HCT116 (cell line): ENCODE data around the gene THADA.

Source experiments
- EZH2 ChIP-seq: fragments of 200-600 bp; sonication (generic); IDR thresholded peaks from 2 replicates; pipeline ENCODE4 v1.6.1; 2017; ENCODE audit warnings: antibody characterized with exemption, mixed run types
- POLR2A ChIP-seq: IDR thresholded peaks from 2 replicates; pipeline ENCODE4 v1.7.0; 2011; ENCODE audit warnings: borderline replicate concordance; ENCODE audit not compliant: insufficient read depth, insufficient read length; ENCODE audit errors: extremely low read depth
- POLR2AphosphoS5 ChIP-seq: IDR thresholded peaks from 2 replicates; pipeline ENCODE4 v1.6.1; 2011; ENCODE audit warnings: mild to moderate bottlenecking, low read depth, low read length, moderate library complexity
- RAD21 ChIP-seq: IDR thresholded peaks from 2 replicates; pipeline ENCODE4 v1.6.1; 2012; ENCODE audit warnings: low read depth, mild to moderate bottlenecking
- YY1 ChIP-seq: IDR thresholded peaks from 2 replicates; pipeline ENCODE4 v1.6.1; 2011; ENCODE audit warnings: low read length, low read depth, moderate library complexity, mild to moderate bottlenecking; ENCODE audit not compliant: insufficient replicate concordance; ENCODE audit errors: extremely low read depth
- TF ChIP-seq, protein P1 (sequence below), 3 experiments: fragments of 200-600 bp in 1 of 3; sonication (generic) in 1 of 3; IDR thresholded peaks in 2 of 3; conservative IDR thresholded peaks in 1 of 3; 2 replicates each; pipeline ENCODE4 v1.5.1; 2012 to 2017; ENCODE audit warnings: low read depth in 2 of 3, low read length in 2 of 3, antibody characterized with exemption in 1 of 3, borderline replicate concordance in 1 of 3, control low read depth in 1 of 3, mild to moderate bottlenecking in 1 of 3, mixed read lengths in 1 of 3, mixed run types in 1 of 3, moderate library complexity in 1 of 3; ENCODE audit not compliant: insufficient read depth in 1 of 3
- TF ChIP-seq, protein P2 (sequence below): IDR thresholded peaks from 2 replicates; pipeline ENCODE4 v1.6.1; 2011; ENCODE audit warnings: mild to moderate bottlenecking, low read length, moderate library complexity; ENCODE audit not compliant: insufficient replicate concordance; ENCODE audit errors: extremely low read depth

DNA sequence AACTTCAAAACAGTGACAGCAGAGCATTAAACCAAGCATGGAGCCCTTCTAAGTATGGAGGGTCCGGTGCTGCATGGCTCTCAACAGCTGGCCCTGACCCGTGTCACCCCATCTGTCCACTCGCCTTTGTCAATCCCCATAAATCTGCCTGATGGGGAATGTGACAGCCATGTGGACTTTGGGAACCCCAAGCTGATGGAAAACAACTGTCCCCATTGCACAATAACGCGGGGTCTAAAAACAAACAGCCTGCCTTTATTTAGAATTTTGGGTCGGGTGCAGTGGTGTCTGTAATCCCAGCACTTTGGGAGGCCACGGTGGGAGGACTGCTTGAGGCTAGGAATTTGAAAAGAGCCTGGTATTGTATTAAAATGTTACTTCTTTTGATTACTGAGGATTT, 17.1 kb upstream of the THADA start:
- TF ChIP-seq, protein P1, sequence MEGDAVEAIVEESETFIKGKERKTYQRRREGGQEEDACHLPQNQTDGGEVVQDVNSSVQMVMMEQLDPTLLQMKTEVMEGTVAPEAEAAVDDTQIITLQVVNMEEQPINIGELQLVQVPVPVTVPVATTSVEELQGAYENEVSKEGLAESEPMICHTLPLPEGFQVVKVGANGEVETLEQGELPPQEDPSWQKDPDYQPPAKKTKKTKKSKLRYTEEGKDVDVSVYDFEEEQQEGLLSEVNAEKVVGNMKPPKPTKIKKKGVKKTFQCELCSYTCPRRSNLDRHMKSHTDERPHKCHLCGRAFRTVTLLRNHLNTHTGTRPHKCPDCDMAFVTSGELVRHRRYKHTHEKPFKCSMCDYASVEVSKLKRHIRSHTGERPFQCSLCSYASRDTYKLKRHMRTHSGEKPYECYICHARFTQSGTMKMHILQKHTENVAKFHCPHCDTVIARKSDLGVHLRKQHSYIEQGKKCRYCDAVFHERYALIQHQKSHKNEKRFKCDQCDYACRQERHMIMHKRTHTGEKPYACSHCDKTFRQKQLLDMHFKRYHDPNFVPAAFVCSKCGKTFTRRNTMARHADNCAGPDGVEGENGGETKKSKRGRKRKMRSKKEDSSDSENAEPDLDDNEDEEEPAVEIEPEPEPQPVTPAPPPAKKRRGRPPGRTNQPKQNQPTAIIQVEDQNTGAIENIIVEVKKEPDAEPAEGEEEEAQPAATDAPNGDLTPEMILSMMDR (IDR thresholded peaks at IDR 0.05 in 2 of 3, conservative IDR thresholded peaks at IDR 0.05 in 1 of 3; ENCODE audit: borderline replicate concordance in 1 of 3, insufficient read depth in 1 of 3, low read depth in 2 of 3, low read length in 2 of 3): no peak
- TF ChIP-seq RAD21 (no peak), POLR2A (no peak), YY1 (no peak), EZH2 (no peak), POLR2AphosphoS5 (no peak)
- TF ChIP-seq, protein P2, sequence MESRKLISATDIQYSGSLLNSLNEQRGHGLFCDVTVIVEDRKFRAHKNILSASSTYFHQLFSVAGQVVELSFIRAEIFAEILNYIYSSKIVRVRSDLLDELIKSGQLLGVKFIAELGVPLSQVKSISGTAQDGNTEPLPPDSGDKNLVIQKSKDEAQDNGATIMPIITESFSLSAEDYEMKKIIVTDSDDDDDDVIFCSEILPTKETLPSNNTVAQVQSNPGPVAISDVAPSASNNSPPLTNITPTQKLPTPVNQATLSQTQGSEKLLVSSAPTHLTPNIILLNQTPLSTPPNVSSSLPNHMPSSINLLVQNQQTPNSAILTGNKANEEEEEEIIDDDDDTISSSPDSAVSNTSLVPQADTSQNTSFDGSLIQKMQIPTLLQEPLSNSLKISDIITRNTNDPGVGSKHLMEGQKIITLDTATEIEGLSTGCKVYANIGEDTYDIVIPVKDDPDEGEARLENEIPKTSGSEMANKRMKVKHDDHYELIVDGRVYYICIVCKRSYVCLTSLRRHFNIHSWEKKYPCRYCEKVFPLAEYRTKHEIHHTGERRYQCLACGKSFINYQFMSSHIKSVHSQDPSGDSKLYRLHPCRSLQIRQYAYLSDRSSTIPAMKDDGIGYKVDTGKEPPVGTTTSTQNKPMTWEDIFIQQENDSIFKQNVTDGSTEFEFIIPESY: no peak
